Activated T-cell treated with anti-CD3 and anti-CD28 coated beads, Interleukin-2, amount 50 U/mL, for 72 hours (primary cell): Measurements from ENCODE around the gene CSNK1A1. TPM values are rescaled to one million over a fixed set of nuclear protein-coding genes. Genes with fewer than 3 reads are reported as not detected.
"Not testable (repeated sequence)": the region's sequence is repeated elsewhere in the genome, so short reads cannot be mapped to it uniquely, and the experiment has no call there.

Experiments
- ATAC-seq, 2 donors: fragments of 150-1000 bp; cut with Tn5 transposase; replicated peaks in 1 of 2; 2 replicates each; pipeline ENCODE4 v1.10.0; 2021; ENCODE audit warnings: moderate library complexity in 2 of 2, mild to moderate bottlenecking in 1 of 2
- DNase-seq, 2 donors: peaks; one replicate each; pipeline ENCODE4 v3.0.0; 2021 to 2022; ENCODE audit warnings: mixed read lengths in 1 of 2
- H3K27ac Mint-ChIP-seq: one replicate; pipeline ENCODE4 v1.8.0; 2022; ENCODE audit warnings: mild to moderate bottlenecking, moderate library complexity, mixed read lengths
- H3K27me3 Mint-ChIP-seq: one replicate; pipeline ENCODE4 v1.8.0; 2022; ENCODE audit warnings: low read depth, mixed read lengths
- H3K36me3 Mint-ChIP-seq, 2 donors: one replicate each; pipeline ENCODE4 v1.8.0; 2022; ENCODE audit warnings: mixed read lengths in 2 of 2, mild to moderate bottlenecking in 1 of 2; ENCODE audit not compliant: insufficient read depth in 2 of 2
- H3K4me1 Mint-ChIP-seq: one replicate; pipeline ENCODE4 v1.8.0; 2022; ENCODE audit warnings: low read depth, mixed read lengths
- H3K4me3 Mint-ChIP-seq, 2 donors: one replicate each; pipeline ENCODE4 v1.8.0; 2022; ENCODE audit warnings: mild to moderate bottlenecking in 2 of 2, mixed read lengths in 2 of 2, moderate library complexity in 2 of 2
- H3K9me3 Mint-ChIP-seq, 2 donors: one replicate each; pipeline ENCODE4 v1.8.0; 2022; ENCODE audit warnings: mixed read lengths in 2 of 2
- total RNA-seq, 2 donors: library from RNA; stranded (reverse); gene quantifications; one replicate each; pipeline ENCODE4 v1.2.3, GENCODE V29; 2022

Gene CSNK1A1
- 100 to 1,000 TPM; 176 to 209 TPM for total RNA-seq

- Mint-ChIP-seq H3K4me1 (peaks cover 31% of the 10 kb centered on the region), H3K27me3 (no peaks in the 10 kb centered on the region), H3K36me3 (peaks cover 22 to 33% of the 10 kb centered on the region in 2 donors), H3K9me3 (no peaks in the 10 kb centered on the region), H3K4me3 (peak within 1 kb of the TSS; percentile 95 to 98), H3K27ac (peak within 1 kb of the TSS; percentile 100)
- peak; percentile 89 to 90 for ATAC-seq
- peak; percentile 99 for DNase-seq
These were observed at the start of gene CSNK1A1 for GRCh38 chr5:149551227-149552037. Gene CSNK1A1 (minus strand): TSS chr5:149551439. CDS start chr5:149550964, 475 bp downstream.

- Mint-ChIP-seq H3K4me1 (peaks cover 2% of the 10 kb centered on the region), H3K36me3 (no peaks in the 10 kb centered on the region), H3K27ac (no peak overlapping the region), H3K9me3 (no peaks in the 10 kb centered on the region), H3K4me3 (no peak overlapping the region), H3K27me3 (no peaks in the 10 kb centered on the region)
- DNase-seq (no peak), ATAC-seq (no peak)
These were observed 49.7 kb upstream of the CSNK1A1 start for GRCh38 chr5:149600932-149601331.

GRCh38 chr5:149599375-149599774 lies 48.1 kb upstream of the CSNK1A1 start:
- ATAC-seq: no peak

GRCh38 chr5:149598966-149599365 lies 47.7 kb upstream of the CSNK1A1 start:
- H3K4me3 Mint-ChIP-seq: no peak overlapping the region
- H3K9me3 Mint-ChIP-seq: no peaks in the 10 kb centered on the region

More at GRCh38 chr5:149599375-149599774, 48.1 kb upstream of the CSNK1A1 start:
- no peaks in the 10 kb centered on the region for H3K4me1 Mint-ChIP-seq
- no peaks in the 10 kb centered on the region for H3K9me3 Mint-ChIP-seq
- DNase-seq: no peak
- no peaks in the 10 kb centered on the region for H3K36me3 Mint-ChIP-seq
- no peak overlapping the region for H3K27ac Mint-ChIP-seq
- no peak overlapping the region for H3K4me3 Mint-ChIP-seq
- H3K27me3 Mint-ChIP-seq: no peaks in the 10 kb centered on the region

GRCh38 chr5:149598234-149598633 lies 47.0 kb upstream of the CSNK1A1 start:
- not testable (repeated sequence) for H3K4me1 Mint-ChIP-seq, H3K27me3 Mint-ChIP-seq, H3K27ac Mint-ChIP-seq, ATAC-seq, H3K9me3 Mint-ChIP-seq, DNase-seq, H3K4me3 Mint-ChIP-seq, H3K36me3 Mint-ChIP-seq

More at GRCh38 chr5:149598966-149599365, 47.7 kb upstream of the CSNK1A1 start:
- H3K4me1 Mint-ChIP-seq: no peaks in the 10 kb centered on the region
- H3K27me3 Mint-ChIP-seq: no peaks in the 10 kb centered on the region
- no peaks in the 10 kb centered on the region for H3K36me3 Mint-ChIP-seq
- DNase-seq (no peak), ATAC-seq (no peak)
- H3K27ac Mint-ChIP-seq: no peak overlapping the region

GRCh38 chr5:149597618-149598017 lies 46.4 kb upstream of the CSNK1A1 start:
- no peak overlapping the region for H3K27ac Mint-ChIP-seq
- H3K27me3 Mint-ChIP-seq: no peaks in the 10 kb centered on the region
- no peak for DNase-seq
- H3K4me1 Mint-ChIP-seq: no peaks in the 10 kb centered on the region
- no peak for ATAC-seq
- no peak overlapping the region for H3K4me3 Mint-ChIP-seq
- no peaks in the 10 kb centered on the region for H3K9me3 Mint-ChIP-seq
- H3K36me3 Mint-ChIP-seq: no peaks in the 10 kb centered on the region

- no peaks in the 10 kb centered on the region for H3K36me3 Mint-ChIP-seq
- H3K9me3 Mint-ChIP-seq: no peaks in the 10 kb centered on the region
- H3K27ac Mint-ChIP-seq: no peak overlapping the region
- H3K4me3 Mint-ChIP-seq: no peak overlapping the region
- H3K4me1 Mint-ChIP-seq: no peaks in the 10 kb centered on the region
- no peaks in the 10 kb centered on the region for H3K27me3 Mint-ChIP-seq
- DNase-seq (no peak), ATAC-seq (no peak)
These were observed 45.5 kb upstream of the CSNK1A1 start for GRCh38 chr5:149596712-149597111.

GRCh38 chr5:149595105-149595504 lies 43.9 kb upstream of the CSNK1A1 start:
- not testable (repeated sequence) for H3K27ac Mint-ChIP-seq, H3K36me3 Mint-ChIP-seq, H3K4me3 Mint-ChIP-seq, H3K9me3 Mint-ChIP-seq, H3K27me3 Mint-ChIP-seq, H3K4me1 Mint-ChIP-seq, ATAC-seq, DNase-seq

GRCh38 chr5:149594206-149594895 lies 43.1 kb upstream of the CSNK1A1 start:
- no peaks in the 10 kb centered on the region for H3K9me3 Mint-ChIP-seq
- H3K36me3 Mint-ChIP-seq: no peaks in the 10 kb centered on the region
- H3K27me3 Mint-ChIP-seq: no peaks in the 10 kb centered on the region
- no peaks in the 10 kb centered on the region for H3K4me1 Mint-ChIP-seq
- no peak overlapping the region for H3K4me3 Mint-ChIP-seq
- no peak for DNase-seq
- no peak overlapping the region for H3K27ac Mint-ChIP-seq
- no peak for ATAC-seq

- no peaks in the 10 kb centered on the region for H3K36me3 Mint-ChIP-seq
- DNase-seq (no peak), ATAC-seq (no peak)
- H3K4me3 Mint-ChIP-seq: no peak overlapping the region
- no peak overlapping the region for H3K27ac Mint-ChIP-seq
- H3K27me3 Mint-ChIP-seq: no peaks in the 10 kb centered on the region
- no peaks in the 10 kb centered on the region for H3K4me1 Mint-ChIP-seq
- H3K9me3 Mint-ChIP-seq: no peaks in the 10 kb centered on the region
These were observed 42.1 kb upstream of the CSNK1A1 start for GRCh38 chr5:149593370-149593769.

- Mint-ChIP-seq H3K27me3 (no peaks in the 10 kb centered on the region), H3K9me3 (no peaks in the 10 kb centered on the region), H3K36me3 (no peaks in the 10 kb centered on the region), H3K4me3 (no peak overlapping the region), H3K27ac (no peak overlapping the region), H3K4me1 (peaks cover 13% of the 10 kb centered on the region)
- ATAC-seq (no peak), DNase-seq (no peak)
These were observed 37.7 kb upstream of the CSNK1A1 start for GRCh38 chr5:149588936-149589335.

- ATAC-seq (peak; percentile 83 to 91), DNase-seq (no peak)
- H3K27me3 Mint-ChIP-seq: no peaks in the 10 kb centered on the region
- no peaks in the 10 kb centered on the region for H3K9me3 Mint-ChIP-seq
- H3K4me1 Mint-ChIP-seq: peaks cover 14% of the 10 kb centered on the region
- H3K27ac Mint-ChIP-seq: no peak overlapping the region
- H3K4me3 Mint-ChIP-seq: peak overlapping the region in 1 of 2 donors; percentile 37
- no peaks in the 10 kb centered on the region for H3K36me3 Mint-ChIP-seq
These were observed 35.6 kb upstream of the CSNK1A1 start for GRCh38 chr5:149586708-149587318.

GRCh38 chr5:149585910-149586309 lies 34.7 kb upstream of the CSNK1A1 start:
- Mint-ChIP-seq H3K9me3 (no peaks in the 10 kb centered on the region), H3K27ac (no peak overlapping the region), H3K4me3 (no peak overlapping the region), H3K4me1 (peaks cover 21% of the 10 kb centered on the region), H3K36me3 (no peaks in the 10 kb centered on the region), H3K27me3 (no peaks in the 10 kb centered on the region)
- no peak for ATAC-seq
- no peak for DNase-seq
